Measurements from ENCODE around the gene PCDHGB5.
"Not testable (repeated sequence)": the region's sequence is repeated elsewhere in the genome, so short reads cannot be mapped to it uniquely, and the experiment has no call there.

PCDHGB5 gene

DNA sequence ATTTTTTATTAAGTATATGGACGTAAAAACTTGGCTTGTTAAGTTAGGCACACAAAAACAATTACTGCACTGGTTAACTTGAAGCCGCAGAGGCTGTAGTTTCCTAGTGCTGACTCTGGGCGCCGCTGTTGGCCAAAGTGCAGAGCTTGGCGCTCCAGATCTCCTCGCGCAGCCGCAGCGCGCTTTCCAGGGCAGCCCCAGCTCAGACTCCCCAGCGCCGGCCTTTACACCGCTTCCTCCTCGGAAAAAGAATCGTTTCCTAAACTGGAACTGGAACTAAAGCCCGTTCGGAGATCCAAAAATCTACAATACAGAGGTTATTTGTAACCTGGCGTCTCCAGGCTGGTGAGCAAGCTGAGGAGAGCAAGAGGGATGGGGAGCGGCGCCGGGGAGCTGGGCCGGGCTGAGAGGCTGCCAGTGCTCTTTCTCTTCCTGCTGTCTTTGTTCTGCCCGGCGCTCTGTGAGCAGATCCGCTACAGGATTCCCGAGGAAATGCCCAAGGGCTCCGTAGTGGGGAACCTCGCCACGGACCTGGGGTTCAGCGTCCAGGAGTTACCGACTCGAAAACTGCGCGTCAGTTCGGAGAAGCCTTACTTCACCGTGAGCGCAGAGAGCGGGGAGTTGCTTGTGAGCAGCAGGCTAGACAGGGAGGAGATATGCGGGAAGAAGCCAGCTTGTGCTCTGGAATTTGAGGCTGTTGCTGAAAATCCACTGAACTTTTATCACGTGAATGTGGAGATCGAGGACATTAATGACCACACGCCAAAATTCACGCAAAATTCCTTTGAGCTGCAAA, at the start of gene PCDHGB5:
PCDHGB5 (plus strand) TSS at position 192 of the 796 bp plus-strand sequence; CDS start at position 373, 181 bp downstream.
- peak; percentile 34 for DNase-seq

DNA sequence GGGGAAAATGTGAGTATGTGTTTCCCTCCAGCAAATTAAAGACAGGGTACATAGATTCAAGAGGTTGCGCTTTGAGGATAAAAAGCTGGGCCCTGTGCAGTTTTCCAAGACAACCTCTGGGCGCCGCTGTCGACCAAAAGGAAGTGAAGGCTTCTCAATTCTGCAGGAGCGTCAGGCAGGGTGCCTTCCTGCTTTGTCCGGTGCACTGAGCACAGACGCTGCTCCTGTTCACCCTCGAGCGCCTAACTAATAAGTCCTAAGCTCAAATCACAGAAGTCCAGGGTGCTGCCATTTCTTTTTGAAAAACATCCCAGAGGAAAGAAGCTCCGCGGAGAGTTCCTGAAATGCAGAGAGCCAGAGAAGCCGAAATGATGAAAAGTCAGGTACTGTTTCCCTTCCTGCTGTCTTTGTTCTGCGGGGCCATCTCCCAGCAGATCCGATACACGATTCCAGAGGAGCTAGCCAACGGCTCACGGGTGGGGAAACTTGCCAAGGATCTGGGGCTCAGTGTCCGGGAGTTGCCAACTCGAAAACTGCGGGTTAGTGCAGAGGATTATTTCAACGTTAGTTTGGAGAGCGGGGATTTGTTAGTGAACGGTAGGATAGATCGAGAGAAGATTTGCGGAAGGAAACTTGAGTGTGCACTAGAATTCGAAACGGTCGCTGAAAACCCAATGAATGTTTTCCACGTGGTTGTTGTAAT, 47.7 kb upstream of the PCDHGB5 start, which contains the start of gene PCDHGB1:
PCDHGB1 (plus strand) TSS at position 183 of the 703 bp plus-strand sequence; CDS start at position 345, 162 bp downstream.
- peak; percentile 40 for DNase-seq

DNA sequence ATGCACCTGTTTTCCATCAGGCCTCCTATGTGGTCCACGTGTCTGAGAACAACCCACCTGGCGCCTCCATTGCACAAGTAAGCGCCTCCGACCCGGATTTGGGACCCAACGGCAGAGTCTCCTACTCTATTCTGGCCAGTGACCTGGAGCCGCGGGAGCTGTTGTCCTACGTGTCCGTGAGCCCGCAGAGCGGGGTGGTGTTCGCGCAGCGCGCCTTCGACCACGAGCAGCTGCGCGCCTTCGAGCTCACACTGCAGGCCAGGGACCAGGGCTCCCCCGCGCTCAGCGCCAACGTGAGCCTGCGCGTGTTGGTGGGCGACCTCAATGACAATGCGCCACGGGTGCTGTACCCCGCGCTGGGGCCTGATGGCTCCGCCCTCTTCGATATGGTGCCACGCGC, 46.2 kb upstream of the PCDHGB5 start:
- no peak for DNase-seq

DNA sequence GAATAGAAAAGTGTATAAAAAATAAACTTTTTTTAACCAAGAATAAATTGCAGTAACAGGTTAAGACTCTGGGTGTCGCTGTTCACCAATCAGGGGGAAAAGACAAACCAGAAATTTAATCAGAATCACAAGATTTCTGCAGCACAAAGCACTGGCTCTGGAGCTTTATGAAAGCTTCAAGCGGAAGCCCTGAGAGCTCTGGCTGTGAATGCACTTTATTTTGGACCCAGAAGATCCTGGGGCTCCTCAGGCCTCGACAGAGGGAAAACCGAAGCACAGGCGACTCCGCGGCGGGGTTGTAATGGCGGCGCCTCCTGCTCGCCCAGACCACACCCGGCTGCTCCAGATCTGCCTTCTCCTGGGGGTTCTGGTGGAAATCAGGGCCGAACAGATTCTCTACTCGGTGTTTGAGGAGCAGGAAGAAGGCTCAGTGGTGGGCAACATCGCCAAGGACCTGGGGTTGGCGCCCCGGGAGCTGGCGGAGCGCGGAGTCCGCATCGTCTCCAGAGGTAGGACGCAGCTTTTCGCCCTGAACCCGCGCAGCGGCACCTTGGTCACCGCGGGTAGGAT, 42.8 kb upstream of the PCDHGB5 start, which contains the start of gene PCDHGA4:
PCDHGA4 (plus strand) TSS at position 122 of the 570 bp plus-strand sequence; CDS start at position 209, 87 bp downstream.
- DNase-seq: no peak

DNA sequence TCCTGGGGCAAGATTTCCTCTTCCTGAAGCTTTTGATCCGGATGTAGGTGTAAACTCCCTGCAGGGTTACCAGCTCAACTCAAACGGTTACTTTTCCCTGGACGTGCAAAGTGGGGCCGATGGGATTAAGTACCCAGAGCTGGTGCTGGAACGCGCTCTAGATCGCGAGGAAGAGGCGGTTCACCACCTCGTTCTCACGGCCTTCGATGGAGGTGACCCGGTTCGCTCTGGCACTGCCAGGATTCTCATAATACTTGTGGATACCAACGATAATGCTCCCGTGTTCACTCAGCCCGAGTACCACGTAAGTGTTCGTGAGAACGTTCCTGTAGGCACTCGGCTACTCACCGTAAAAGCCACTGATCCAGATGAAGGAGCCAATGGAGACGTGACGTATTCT, 42.1 kb upstream of the PCDHGB5 start:
- no peak for DNase-seq

DNA sequence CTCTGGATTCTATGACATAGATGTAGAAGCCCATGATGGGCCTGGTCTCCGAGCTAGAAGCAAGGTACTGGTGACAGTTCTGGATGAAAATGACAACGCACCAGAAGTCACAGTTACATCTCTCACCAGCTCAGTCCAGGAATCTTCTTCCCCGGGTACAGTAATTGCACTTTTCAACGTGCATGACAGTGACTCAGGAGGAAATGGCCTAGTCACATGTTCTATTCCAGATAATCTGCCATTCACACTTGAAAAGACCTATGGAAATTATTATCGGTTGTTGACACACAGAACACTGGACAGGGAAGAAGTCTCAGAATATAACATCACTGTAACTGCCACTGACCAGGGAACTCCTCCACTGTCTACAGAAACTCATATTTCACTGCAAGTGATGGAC, 41.6 kb upstream of the PCDHGB5 start:
- DNase-seq: no peak

DNA sequence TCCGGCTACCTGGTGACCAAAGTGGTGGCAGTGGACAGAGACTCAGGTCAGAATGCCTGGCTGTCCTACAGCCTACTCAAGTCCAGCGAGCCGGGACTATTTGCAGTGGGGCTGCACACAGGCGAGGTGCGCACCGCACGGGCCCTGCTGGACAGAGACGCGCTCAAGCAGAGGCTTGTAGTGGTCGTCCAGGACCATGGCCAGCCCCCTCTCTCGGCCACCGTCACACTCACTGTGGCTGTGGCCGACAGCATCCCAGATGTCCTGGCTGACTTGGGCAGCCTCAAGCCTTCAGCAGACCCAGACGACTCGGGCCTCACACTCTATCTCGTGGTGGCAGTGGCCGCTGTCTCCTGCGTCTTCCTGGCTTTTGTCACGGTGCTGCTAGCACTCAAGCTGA, 40.8 kb upstream of the PCDHGB5 start:
- no peak for DNase-seq

DNA sequence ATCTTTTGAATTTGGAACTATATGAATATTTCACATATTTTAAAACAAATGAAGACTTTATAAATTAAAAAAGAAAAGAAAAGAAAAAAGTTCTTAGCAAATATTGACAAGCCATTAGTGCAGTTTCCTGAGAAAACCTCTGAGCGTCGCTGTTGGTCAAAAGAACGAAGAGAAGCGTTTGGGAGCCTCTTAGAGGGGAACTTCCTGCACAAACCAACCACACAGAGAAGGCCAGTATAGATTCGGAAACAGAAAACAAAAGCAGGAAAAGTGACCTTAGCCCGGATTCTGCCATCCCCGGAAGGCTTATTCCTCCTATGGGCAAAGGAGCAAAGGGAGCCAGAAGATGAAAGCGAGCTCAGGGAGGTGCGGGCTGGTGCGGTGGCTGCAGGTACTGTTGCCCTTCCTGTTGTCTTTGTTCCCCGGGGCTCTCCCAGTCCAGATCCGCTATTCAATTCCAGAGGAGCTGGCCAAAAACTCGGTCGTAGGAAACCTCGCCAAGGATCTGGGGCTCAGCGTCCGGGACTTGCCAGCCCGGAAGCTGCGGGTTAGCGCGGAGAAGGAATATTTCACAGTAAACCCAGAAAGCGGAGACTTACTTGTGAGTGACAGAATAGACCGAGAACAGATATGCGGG, 37.8 kb upstream of the PCDHGB5 start, which contains the start of gene PCDHGB2:
PCDHGB2 (plus strand) TSS at position 205 of the 637 bp plus-strand sequence; CDS start at position 347, 142 bp downstream.
- DNase-seq: peak; percentile 18

DNA sequence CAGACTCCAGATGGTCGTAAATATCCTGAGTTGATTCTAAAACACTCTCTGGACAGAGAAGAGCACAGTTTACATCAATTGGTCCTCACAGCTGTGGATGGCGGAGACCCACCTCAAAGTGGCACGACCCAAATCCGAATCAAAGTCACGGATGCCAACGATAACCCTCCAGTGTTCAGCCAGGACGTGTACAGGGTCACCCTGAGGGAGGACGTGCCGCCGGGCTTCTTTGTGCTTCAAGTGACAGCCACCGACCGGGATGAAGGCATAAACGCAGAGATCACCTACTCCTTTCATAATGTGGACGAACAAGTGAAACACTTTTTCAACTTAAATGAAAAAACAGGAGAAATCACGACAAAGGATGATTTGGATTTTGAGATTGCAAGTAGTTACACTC, 37.1 kb upstream of the PCDHGB5 start:
- DNase-seq: no peak

DNA sequence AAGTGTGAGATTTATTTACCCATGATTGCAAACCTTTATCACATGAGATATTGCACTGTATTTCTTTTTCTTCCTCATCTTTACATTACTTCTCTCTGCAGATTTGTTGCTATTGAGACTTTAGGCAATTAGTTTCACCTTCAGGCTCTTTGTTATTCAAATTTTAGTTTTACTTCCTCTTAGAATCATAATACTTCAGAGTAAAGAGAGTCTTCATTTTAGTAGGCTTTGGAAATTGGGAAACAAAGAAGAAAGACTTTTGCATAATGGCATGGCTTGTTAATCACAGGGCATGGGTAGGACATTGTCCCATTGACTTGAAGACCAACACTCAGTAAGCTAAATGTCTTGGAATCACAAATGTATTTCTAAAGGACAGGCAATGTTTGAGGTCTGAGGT, 35.0 kb upstream of the PCDHGB5 start:
- DNase-seq: no peak

DNA sequence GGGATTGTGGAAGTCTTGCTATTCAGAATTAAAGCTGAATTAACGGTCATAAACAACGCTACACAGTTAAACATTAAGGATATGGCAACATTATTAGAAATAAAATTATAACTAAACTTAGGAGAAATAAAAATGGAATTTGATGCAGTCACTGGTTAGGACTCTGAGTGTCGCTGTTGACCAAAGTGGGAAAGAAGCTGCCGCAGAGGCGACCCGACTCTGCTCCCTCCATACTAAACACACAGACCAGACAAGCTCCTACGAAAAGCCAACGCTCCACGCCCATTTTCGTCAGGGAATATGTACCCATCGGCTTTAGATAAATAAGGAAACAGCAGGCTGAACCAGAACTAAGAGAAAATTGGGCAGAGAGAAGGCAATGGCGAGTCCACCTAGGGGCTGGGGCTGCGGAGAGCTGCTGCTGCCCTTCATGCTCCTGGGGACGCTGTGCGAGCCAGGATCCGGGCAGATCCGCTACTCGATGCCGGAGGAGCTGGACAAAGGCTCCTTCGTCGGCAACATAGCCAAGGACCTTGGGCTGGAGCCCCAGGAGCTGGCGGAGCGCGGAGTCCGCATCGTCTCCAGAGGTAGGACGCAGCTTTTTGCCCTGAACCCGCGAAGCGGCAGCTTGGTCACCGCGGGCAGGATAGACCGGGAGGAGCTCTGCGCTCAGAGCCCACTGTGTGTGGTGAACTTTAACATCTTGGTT, 33.6 kb upstream of the PCDHGB5 start, which contains the start of gene PCDHGA5:
PCDHGA5 (plus strand) TSS at position 211 of the 709 bp plus-strand sequence; CDS start at position 380, 169 bp downstream.
- DNase-seq: no peak

DNA sequence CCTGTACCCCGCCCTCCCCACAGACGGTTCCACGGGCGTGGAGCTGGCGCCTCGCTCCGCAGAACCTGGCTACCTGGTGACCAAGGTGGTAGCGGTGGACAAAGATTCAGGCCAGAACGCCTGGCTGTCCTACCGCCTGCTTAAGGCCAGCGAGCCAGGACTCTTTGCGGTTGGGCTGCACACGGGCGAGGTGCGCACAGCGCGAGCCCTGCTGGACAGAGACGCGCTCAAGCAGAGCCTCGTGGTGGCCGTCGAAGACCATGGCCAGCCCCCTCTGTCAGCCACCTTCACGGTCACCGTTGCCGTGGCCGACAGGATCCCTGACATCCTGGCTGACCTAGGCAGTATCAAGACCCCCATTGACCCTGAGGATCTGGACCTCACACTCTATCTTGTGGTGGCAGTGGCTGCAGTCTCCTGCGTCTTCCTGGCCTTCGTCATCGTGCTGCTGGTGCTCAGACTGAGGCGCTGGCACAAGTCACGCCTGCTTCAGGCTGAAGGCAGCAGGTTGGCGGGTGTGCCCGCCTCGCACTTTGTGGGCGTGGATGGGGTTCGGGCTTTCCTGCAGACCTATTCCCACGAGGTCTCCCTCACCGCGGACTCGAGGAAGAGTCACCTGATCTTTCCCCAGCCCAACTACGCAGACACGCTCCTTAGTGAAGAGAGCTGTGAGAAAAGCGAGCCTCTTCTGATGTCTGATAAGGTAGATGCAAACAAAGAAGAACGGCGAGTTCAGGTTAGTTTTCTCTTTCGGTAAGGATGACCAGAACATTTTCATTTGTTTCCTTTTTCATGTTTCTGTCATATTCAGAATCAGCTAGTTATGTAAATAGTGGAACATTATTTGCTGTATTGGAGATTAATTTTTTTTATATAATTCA, 31.5 kb upstream of the PCDHGB5 start:
- no peak for DNase-seq

DNA sequence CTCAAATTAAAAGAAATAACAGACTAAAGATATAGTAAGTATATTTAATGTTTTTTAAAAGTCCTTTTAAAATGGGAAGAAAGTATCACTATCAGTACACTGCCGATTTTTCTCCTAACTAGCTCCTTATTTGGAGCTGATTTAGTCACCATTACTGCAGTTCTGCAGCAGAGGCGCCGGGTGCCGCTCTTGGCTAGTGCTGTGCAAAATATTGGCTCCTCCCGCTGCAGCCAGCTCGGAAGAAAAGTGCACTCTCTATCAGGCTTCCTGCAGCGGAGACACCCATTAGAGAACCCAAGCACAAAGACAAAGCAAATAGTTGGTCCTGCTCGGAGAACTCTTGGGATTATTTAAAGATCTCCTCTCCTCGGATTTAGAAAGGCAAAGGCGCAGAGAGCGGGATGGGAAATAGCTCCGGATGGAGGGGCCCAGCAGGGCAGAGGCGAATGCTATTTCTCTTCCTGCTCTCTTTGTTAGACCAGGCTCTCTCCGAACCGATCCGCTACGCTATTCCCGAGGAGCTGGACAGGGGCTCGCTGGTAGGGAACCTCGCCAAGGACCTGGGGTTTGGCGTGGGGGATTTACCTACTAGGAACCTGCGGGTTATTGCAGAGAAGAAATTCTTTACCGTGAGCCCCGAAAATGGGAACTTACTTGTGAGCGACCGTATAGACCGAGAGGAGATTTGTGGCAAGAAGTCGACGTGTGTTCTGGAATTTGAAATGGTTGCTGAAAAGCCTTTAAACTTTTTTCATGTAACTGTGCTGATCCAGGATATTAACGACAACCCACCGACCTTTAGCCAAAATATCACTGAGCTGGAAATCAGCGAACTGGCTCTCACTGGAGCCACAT, 27.5 kb upstream of the PCDHGB5 start, which contains the start of gene PCDHGB3:
PCDHGB3 (plus strand) TSS at position 249 of the 855 bp plus-strand sequence; CDS start at position 402, 153 bp downstream.
- peak; percentile 7 for DNase-seq

DNA sequence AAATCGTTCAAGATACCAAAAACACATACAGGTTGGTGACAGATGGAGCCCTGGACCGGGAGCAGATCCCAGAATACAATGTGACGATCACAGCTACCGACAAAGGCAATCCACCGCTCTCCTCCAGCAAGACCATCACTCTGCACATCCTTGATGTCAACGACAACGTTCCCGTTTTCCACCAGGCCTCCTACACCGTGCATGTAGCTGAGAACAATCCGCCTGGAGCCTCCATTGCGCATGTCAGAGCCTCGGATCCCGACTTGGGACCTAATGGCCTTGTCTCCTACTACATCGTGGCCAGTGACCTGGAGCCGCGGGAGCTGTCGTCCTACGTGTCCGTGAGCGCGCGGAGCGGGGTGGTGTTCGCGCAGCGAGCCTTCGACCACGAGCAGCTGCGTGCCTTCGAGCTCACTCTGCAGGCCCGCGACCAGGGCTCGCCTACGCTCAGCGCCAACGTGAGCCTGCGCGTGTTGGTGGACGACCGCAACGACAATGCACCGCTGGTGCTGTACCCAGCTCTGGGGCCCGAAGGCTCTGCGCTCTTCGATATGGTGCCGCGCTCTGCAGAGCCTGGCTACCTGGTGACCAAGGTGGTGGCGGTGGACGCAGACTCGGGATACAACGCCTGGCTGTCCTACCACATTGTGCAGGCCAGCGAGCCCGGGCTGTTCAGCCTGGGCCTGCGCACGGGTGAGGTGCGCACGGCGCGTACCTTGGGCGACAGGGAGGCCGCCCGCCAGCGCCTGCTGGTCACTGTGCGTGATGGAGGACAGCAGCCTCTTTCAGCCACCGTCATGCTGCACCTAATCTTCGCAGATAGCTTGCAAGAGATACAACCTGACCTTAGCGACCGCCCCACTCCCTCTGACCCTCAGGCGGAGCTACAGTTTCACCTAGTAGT, 25.9 kb upstream of the PCDHGB5 start:
- no peak for DNase-seq

DNA sequence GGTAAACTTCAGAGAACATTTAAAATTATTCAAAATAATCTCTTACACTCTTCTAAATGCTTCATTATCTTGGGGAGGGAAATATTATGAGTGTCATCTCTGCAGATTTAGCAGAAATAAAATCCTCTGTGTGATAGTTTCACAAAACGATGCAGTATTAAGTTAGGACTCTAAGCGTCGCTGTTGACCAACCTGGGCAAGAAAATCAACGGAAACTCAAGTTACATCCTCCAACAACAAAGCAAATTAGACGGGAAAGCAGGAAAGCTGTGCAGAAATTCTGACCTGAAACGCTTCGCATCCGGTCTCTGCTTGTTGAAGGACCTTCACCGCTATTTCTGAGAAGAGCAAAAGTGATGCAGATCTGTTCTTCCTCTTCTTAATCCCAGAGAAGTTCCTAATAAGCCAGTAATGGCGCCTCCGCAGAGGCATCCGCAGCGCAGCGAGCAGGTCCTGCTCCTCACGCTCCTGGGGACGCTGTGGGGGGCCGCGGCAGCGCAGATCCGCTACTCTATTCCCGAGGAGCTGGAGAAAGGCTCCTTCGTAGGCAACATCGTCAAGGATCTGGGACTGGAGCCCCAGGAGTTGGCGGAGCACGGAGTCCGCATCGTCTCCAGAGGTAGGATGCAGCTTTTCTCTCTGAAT, 24.0 kb upstream of the PCDHGB5 start, which contains the start of gene PCDHGA6:
PCDHGA6 (plus strand) TSS at position 219 of the 645 bp plus-strand sequence; CDS start at position 412, 193 bp downstream.
- DNase-seq: peak; percentile 4

DNA sequence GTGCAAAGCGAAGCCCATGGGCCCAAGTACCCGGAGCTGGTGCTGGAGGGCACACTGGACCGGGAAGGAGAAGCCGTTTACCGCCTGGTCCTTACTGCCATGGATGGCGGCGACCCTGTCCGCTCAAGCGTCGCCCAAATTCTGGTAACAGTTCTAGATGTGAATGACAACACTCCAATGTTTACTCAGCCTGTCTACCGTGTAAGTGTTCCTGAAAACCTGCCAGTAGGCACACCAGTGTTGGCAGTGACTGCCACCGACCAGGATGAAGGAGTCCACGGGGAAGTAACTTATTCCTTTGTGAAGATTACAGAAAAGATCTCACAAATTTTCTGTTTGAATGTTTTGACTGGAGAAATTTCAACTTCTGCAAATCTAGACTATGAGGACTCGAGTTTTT, 23.1 kb upstream of the PCDHGB5 start:
- DNase-seq: no peak

DNA sequence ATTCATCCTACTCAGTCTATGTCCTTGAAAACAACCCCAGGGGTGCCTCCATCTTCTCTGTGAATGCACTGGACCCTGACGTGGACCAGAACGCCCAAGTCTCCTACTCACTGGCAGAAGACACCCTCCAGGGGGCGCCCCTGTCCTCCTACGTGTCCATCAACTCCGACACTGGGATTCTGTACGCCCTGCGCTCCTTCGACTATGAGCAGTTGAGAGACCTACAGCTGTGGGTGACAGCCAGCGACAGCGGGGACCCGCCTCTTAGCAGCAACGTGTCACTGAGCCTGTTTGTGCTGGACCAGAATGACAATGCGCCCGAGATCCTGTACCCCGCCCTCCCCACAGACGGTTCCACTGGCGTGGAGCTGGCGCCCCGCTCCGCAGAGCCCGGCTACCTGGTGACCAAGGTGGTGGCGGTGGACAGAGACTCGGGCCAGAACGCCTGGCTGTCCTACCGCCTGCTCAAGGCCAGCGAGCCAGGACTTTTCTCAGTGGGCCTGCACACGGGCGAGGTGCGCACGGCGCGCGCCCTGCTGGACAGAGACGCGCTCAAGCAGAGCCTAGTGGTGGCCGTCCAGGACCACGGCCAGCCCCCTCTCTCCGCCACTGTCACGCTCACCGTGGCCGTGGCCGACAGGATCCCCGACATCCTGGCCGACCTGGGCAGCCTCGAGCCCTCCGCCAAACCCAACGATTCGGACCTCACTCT, 22.1 kb upstream of the PCDHGB5 start:
- DNase-seq: not testable (repeated sequence)

All from hematopoietic multipotent progenitor cell treated with erythropoietin and hydrocortisone succinate and interleukin-3 and kit ligand, for 8 days (in vitro differentiated cells).